Umbilical cord (tissue), 2 donors: ENCODE data around the gene MAGI1. TPM values are rescaled to one million over a fixed set of nuclear protein-coding genes. Genes with fewer than 3 reads are reported as not detected.
"Not testable (repeated sequence)": the region's sequence is repeated elsewhere in the genome, so short reads cannot be mapped to it uniquely, and the experiment has no call there.

Experiments used
- DNase-seq: peaks from one replicate; pipeline ENCODE4 v3.0.0-alpha.2; 2015; ENCODE audit warnings: low spot score
- total RNA-seq: library from RNA; depleted of rRNA; stranded (reverse); fragments of >200 nt; gene quantifications from one replicate; pipeline ENCODE4 v1.2.3, GENCODE V29; 2014; ENCODE audit warnings: low replicate concordance; ENCODE audit not compliant: insufficient read depth

The MAGI1 gene
- total RNA-seq, 1 donor from 2014 or later = 34.7 TPM

DNA sequence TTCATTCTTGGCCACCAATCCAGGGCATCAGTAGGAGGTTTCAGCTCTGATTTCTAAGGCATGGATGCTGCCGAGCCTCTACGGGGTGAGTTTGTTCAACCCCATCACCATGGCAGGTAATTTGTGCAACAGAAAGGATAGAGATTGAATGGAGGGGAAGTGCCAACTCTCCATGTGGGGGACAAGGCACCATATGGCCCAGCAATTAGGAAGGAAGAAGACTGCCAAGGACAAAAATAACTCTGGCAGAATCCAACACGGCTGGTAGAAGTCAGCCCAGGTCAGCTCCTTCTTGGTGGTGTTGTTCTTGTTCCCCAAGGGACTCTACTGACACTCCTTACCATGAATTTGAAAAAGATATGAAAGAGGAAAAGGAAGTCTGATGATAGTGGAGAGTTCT lies 503.9 kb downstream of the MAGI1 start:
- DNase-seq = no peak

DNA sequence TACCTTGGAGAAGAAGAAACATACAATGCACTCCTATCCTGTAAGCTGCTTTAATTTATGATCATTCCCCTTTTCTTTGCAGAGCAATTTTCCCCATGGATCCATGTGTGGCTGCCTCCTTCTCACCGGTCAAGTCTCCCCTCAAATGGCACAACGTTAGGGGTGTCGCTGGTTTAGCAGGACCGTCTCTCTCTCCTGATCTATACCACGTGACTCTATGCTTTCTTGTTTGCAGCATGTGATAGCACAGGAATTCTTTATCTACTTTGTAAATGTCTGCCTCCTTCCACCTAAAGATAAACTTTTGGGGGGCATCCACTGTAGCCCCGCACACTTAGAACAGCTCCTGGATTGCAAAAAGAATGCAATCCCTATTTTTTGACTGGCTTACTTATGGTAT lies 506.0 kb downstream of the MAGI1 start:
- DNase-seq = no peak

DNA sequence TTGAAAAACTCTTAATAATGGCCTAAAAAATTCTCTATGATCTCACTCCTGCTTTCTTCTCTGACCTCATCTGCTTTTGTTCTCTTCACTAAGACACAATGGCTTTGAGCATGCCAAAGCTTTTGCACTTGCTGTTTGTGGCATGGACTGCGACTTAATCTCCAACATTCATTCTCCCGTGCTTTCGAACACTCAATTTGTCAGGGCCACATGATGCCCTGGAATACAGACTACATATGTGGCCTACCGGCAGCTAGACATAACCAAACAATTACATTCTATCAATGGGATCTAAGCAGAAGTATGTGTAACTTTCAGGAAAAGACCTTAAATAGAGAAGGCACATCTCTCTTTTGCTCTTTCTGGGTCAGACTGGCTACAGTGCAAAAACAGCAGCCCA lies 506.5 kb downstream of the MAGI1 start:
- DNase-seq = no peak

GRCh38 chr3:65531499-65531898 lies 507.2 kb downstream of the MAGI1 start:
- DNase-seq = no peak

DNA sequence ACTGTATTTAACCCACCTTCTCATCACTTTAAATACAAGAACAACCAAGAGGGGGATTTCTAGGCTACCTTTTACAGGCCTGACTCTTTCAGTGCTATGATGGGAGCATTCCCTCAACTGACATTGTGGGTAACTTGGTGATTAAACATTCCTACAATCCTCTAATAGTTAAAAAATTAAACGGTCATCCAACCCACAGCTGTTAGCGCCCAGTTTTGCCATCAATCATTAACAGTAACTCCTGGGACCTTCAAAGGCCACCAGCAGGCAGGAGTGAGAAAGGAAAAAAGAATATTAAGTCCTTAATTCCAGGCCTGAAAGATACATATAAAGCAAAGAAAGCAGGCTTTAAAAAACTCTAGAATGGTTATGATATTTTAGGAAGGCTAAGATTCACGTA lies 512.1 kb downstream of the MAGI1 start:
- DNase-seq = no peak

- DNase-seq = no peak
Observed at GRCh38 chr3:65524584-65524983, 514.1 kb downstream of the MAGI1 start.

- no peak for DNase-seq
Observed at GRCh38 chr3:65523878-65524277, 514.8 kb downstream of the MAGI1 start.

- no peak for DNase-seq
Observed at GRCh38 chr3:65521032-65521431, 517.7 kb downstream of the MAGI1 start.

DNA sequence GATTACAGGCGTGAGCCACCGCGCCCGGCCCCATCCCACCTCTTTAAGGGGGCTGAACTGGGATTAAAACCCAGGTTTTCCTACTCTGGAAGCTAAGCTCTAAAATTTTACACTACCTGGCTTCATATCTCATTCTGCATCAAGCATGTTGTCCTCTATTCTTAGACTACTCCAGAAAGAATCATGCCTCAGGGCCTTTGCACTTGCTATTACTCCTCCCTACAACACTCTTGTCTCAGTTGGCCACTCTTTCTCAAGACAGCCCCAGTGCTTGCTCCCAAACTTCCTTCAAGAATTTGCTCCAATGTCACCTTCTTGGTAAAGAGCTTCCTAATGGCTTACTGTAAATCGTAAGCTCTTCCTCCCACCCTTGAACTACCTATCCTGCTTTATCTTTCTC lies 521.7 kb downstream of the MAGI1 start:
- DNase-seq = no peak

DNA sequence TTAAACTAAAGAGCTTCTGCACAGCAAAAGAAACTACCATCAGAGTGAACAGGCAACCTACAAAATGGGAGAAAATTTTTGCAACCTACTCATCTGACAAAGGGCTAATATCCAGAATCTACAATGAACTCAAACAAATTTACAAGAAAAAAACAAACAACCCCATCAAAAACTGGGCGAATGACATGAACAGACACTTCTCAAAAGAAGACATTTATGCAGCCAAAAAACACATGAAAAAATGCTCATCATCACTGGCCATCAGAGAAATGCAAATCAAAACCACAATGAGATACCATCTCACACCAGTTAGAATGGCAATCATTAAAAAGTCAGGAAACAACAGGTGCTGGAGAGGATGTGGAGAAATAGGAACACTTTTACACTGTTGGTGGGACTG lies 524.4 kb downstream of the MAGI1 start:
- DNase-seq = not testable (repeated sequence)

- not testable (repeated sequence) for DNase-seq
Observed at GRCh38 chr3:65509423-65509794, 529.3 kb downstream of the MAGI1 start.

GRCh38 chr3:65508750-65509422 lies 529.8 kb downstream of the MAGI1 start:
- DNase-seq = no peak

DNA sequence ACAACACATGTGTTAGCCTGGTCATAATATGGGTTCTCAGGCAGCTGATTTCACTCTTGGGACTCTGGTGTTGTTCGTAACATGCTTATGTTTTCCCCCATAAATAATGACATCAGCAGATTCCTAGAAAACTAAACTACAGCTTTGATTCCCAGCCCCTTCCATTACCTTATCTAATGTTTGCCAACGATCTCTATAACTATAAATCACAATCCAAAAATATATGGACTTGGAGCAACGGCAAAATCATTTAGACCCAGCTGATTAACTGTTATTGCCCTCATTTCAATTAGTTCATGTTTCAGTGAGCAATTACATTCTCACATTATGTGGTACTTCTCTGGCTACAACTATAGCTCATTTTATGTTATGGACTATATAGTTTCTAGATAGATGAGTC lies 531.3 kb downstream of the MAGI1 start:
- DNase-seq = no peak

- no peak for DNase-seq
Observed at GRCh38 chr3:65503776-65504175, 534.9 kb downstream of the MAGI1 start.

DNA sequence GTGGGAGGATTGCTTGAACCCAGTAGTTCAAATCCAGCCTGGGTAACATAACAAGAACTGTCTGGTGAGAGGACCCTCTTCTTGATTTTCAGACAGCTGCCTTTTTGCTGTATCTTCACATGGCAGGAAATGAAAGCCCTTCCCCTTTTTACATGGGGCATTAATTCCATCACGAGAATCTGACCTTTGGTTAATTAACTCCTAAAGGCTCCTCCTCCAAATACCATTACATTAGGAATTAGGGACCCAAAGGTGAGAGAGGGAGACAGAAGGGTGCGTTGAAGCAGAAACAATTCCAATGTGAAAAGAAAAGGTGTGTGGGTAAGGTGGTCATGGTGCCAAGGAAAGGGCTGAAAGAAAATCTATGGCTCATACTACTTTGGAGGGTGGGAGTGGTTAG lies 536.2 kb downstream of the MAGI1 start:
- no peak for DNase-seq

DNA sequence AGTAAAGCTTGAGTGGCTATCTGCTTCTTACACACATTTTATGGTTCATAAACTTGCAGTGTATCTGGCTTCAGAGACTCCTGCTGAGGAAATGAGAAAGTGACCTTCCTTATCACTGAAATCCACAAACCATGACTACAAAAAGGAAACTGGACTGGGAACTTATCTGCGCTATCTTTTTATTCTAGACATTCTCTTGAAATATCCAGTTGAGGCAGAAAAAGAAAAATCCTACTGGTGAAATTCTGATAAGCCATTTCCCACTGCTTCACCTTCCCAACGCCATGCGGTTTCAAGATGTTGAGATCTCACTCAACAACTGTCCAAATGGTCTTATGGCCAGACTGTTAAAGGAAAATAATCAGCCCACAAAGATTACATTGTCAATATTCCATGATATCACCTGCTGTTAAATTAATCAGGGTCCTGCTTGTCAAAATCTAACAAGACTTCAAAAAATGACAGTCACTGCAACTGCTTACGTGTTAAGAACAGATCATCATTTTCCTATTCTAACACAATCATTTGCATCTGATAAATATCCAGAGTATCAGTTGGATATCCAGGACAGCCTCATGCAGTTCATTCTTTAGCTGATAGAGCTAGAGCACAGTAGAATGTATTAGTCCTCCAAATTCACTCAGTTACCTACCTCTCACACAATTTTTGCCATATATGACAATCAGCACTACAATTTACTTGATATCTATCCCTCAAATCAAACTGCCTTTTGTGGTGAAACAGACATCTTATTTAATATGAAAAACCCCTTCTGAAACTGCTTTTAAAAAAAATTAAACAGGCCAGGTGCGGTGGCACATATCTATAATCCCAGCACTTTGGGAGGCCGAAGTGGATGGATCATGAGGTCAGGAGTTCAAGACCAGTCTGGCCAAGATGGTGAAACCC lies 538.1 kb downstream of the MAGI1 start:
- DNase-seq = peak; percentile 12

DNA sequence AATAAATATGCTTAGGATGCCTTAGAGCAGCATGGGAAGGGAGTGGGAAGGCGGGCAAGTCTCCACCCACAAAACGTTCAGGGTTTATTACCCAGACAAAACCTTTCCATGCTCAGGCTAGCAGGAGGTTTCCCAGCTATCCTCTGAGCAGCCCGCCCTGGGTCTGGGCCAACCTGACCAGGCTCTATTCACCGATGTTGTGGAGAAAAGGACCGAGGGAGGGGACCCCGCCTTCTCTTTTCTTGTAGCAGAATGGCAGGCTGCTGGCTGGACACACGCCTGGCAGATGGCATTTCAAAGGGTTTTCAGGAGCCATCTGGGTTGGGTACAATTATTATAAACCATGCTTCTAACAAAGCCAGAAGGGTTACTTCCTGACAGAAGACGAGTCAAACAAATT lies 540.9 kb downstream of the MAGI1 start:
- no peak for DNase-seq

DNA sequence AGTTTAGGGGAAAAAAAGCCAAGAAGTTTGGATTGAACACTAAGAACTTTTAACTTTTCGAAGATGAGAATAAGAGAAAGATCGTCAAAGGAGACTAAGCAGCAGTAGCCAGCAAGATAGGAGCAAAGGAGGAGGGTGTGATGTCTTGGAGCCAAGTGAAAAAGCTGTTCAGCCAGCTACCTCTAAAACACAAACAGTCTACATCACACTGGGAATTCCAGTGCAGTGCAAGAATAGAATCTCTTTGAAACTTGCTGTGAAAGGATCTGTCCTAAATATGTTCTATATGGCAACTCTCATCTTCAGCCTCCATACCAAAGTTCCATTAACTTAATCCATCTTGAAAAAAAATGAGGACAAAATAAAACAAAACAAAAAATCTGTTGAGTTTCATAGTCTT lies 541.5 kb downstream of the MAGI1 start:
- no peak for DNase-seq

DNA sequence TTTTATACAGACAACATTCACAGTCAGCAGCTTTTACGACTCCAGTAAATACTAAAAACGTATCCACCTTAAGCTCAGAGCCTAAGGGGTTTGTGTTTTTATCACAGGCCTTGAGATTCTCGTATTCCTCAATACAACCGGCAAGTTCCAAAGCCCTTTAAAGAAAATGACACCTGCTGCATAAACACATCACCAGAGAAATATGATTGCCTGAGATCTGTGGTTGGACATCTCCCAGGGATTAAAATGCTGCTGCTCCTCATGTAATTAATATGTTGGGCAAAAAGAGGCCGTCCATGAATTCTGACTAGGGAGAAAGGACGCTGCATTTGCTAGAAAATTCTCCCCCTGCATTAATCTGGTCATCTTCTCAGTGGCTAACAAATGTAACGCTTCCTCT lies 544.8 kb downstream of the MAGI1 start:
- DNase-seq = no peak

GRCh38 chr3:65493371-65493882 lies 545.3 kb downstream of the MAGI1 start:
- DNase-seq = peak; percentile 16

- DNase-seq = no peak
Observed at GRCh38 chr3:65492249-65492648, 546.5 kb downstream of the MAGI1 start.

GRCh38 chr3:65490114-65490513 lies 548.6 kb downstream of the MAGI1 start:
- no peak for DNase-seq

- no peak for DNase-seq
Observed at GRCh38 chr3:65489253-65489652, 549.5 kb downstream of the MAGI1 start.
